Ovary (tissue), 9 donors: ENCODE measurements around the gene SPSB1. TPM values are rescaled to one million over a fixed set of nuclear protein-coding genes. Genes with fewer than 3 reads are reported as not detected.

Source experiments
- DNase-seq, 5 donors: peaks; one replicate each; pipeline ENCODE4 v3.0.0-alpha.2; 2019 to 2020
- H3K27ac ChIP-seq, 2 donors: fragments of 200-600 bp; one replicate each; pipeline versions ENCODE4 v1.5.1 to v1.8.0; 2019 to 2022
- H3K27me3 ChIP-seq: fragments of 200-600 bp; one replicate; pipeline ENCODE4 v1.8.0; 2022
- H3K36me3 ChIP-seq: fragments of 200-600 bp; sonication (generic); one replicate; pipeline ENCODE4 v1.5.1; 2019
- H3K4me1 ChIP-seq: one replicate; pipeline ENCODE4 v1.8.1; 2013; ENCODE audit warnings: mild to moderate bottlenecking, moderate library complexity; ENCODE audit not compliant: insufficient read depth
- H3K4me3 ChIP-seq: fragments of 200-600 bp; sonication (generic); one replicate; pipeline ENCODE4 v1.5.1; 2017
- H3K9me3 ChIP-seq, 2 donors: fragments of 200-600 bp in 1 of 2; sonication (generic) in 1 of 2; one replicate each; pipeline versions ENCODE4 v1.5.1 to v1.8.1; 2013 to 2019; ENCODE audit warnings: mild to moderate bottlenecking in 1 of 2, moderate library complexity in 1 of 2
- EP300 ChIP-seq: sonication (generic); formaldehyde crosslinking; IDR thresholded peaks from one replicate; pipeline ENCODE4 v1.6.1; 2017; ENCODE audit warnings: antibody characterized with exemption
- POLR2A ChIP-seq: fragments of 450-650 bp; IDR thresholded peaks from one replicate; pipeline ENCODE4 v1.6.1; 2017; ENCODE audit warnings: antibody characterized with exemption, mild to moderate bottlenecking, moderate library complexity
- WGBS, 3 donors: extraction: QIAGEN DNeasy Blood & Tissue Kit in 1 of 3; methylation state at CpG; one replicate each; pipeline versions ENCODE4 v1.1.5 to v1.1.7; 2013 to 2017; 5-methylcytosine and 5-hydroxymethylcytosine counted together
- intact Hi-C, 4 donors: fragments of 100-400 bp; cut with DNase I; formaldehyde crosslinking; loops; one replicate each; pipeline versions ENCODE4 v1.11.0 to v1.15.1; 2022 to 2023
- polyA plus RNA-seq, 2 donors: library from polyadenylated mRNA; stranded (reverse); fragments of 200-250 nt in 1 of 2; fragments of 350-450 nt in 1 of 2; fragmentation: Illumina TruSeq in 1 of 2; extraction: RNeasy Lipid Tissue Mini Kit (QIAGEN cat#74804) in 1 of 2; gene quantifications; one replicate each; pipeline ENCODE4 v1.2.3, GENCODE V29; 2013 to 2014
- total RNA-seq, 7 donors: library from RNA; depleted of rRNA in 2 of 7; stranded (reverse); fragments of >200 nt in 2 of 7; fragmentation: NEBNext Ultra II Directional in 3 of 7; extraction: Animal tissue kit (Norgen Biotek cat#: 25700) in 3 of 7; gene quantifications; one replicate each; pipeline versions ENCODE4 v1.1.0 to v1.2.4, GENCODE V29; 2016 to 2023
- TF ChIP-seq, protein P1 (sequence below), 3 donors: fragments of 450-650 bp in 2 of 3; fragments of 200-600 bp in 1 of 3; IDR thresholded peaks; one replicate each; pipeline versions ENCODE4 v1.5.1 to v1.8.0; 2016 to 2022; ENCODE audit warnings: antibody characterized with exemption in 3 of 3, mild to moderate bottlenecking in 1 of 3
- donor health status: DM: no; HTN: no; CAD: no; lungs with moderate emphysema.
- donor health status: DM: no; HTN: no; CAD: no.
- donor health status: Bipolar disorder and iron deficiency.
- donor health status: DM: yes; HTN: yes; CAD: no.
- donor health status: DM: no; HTN: no; CAD: no.
- donor health status: DM: yes; HTN: yes; CAD: no.

The SPSB1 gene
- total and polyA plus RNA-seq, 9 donors = 20.4 to 69.6 (median 34.4) TPM

DNA sequence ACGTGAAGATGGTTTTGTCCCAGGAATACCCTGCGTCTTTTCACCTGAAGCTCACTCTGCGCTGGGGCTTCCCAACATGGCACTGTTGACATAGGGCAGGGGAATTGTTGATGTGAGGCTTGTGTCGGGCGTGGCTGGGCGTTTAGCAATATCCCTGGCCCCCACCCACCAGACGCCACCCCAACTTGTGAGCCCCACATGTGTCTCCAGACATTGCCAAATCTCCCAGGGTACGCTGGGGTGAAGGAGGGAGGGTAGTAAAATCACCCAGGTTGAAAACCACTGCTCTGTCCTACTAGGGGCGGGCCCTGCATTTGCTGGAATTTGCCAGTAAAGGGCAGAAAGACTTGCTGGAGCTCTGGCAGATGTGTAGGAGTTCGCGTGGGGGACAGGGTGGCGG is 36.0 kb downstream of the SPSB1 start:
- peaks cover 40% of the 10 kb centered on the region for H3K4me1 ChIP-seq
- no peaks in the 10 kb centered on the region for H3K9me3 ChIP-seq
- H3K27me3 ChIP-seq = no peaks in the 10 kb centered on the region
- WGBS, 3 donors = 88 to 91% (median 89%) methylated on average over 12 of the region's 12 CpGs
- H3K4me3 ChIP-seq = no peak overlapping the region
- no peak for DNase-seq
- intact Hi-C loops = no loop called here
- no peak overlapping the region for H3K27ac ChIP-seq
- no peaks in the 10 kb centered on the region for H3K36me3 ChIP-seq
- TF ChIP-seq EP300 = no peak
- no peak for TF ChIP-seq POLR2A
- TF ChIP-seq, protein P1, sequence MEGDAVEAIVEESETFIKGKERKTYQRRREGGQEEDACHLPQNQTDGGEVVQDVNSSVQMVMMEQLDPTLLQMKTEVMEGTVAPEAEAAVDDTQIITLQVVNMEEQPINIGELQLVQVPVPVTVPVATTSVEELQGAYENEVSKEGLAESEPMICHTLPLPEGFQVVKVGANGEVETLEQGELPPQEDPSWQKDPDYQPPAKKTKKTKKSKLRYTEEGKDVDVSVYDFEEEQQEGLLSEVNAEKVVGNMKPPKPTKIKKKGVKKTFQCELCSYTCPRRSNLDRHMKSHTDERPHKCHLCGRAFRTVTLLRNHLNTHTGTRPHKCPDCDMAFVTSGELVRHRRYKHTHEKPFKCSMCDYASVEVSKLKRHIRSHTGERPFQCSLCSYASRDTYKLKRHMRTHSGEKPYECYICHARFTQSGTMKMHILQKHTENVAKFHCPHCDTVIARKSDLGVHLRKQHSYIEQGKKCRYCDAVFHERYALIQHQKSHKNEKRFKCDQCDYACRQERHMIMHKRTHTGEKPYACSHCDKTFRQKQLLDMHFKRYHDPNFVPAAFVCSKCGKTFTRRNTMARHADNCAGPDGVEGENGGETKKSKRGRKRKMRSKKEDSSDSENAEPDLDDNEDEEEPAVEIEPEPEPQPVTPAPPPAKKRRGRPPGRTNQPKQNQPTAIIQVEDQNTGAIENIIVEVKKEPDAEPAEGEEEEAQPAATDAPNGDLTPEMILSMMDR (IDR thresholded peaks at IDR 0.05) = no peak

DNA sequence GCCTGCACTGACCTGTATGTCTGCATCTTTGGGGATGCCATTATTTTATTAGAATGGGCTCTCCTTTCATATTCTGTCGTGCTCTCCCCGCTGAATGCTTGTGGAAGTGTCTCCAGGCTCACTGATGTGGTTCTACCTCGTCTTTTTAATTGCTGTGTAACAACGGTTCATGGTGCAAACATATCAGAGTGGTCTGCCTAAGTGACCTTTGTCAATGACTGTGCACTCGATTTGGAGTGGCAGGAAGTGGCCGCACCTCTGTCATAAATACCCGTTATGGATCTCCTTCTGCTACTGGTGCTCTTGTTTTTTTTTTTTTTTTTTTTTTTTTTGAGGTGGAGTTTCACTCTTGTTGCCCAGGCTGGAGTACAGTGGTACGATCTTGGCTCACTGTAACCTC is 38.3 kb downstream of the SPSB1 start:
- Histone ChIP-seq H3K4me1 (peaks cover 25% of the 10 kb centered on the region), H3K9me3 (no peaks in the 10 kb centered on the region), H3K36me3 (no peaks in the 10 kb centered on the region), H3K27ac (no peak overlapping the region), H3K27me3 (no peaks in the 10 kb centered on the region), H3K4me3 (no peak overlapping the region)
- WGBS, 3 donors = 87 to 88% (median 88%) methylated on average over 8 of the region's 8 CpGs
- TF ChIP-seq, protein P1 (IDR thresholded peaks at IDR 0.05) = no peak
- no peak for TF ChIP-seq POLR2A
- no peak for TF ChIP-seq EP300
- no peak for DNase-seq
- intact Hi-C loops = no loop called here

DNA sequence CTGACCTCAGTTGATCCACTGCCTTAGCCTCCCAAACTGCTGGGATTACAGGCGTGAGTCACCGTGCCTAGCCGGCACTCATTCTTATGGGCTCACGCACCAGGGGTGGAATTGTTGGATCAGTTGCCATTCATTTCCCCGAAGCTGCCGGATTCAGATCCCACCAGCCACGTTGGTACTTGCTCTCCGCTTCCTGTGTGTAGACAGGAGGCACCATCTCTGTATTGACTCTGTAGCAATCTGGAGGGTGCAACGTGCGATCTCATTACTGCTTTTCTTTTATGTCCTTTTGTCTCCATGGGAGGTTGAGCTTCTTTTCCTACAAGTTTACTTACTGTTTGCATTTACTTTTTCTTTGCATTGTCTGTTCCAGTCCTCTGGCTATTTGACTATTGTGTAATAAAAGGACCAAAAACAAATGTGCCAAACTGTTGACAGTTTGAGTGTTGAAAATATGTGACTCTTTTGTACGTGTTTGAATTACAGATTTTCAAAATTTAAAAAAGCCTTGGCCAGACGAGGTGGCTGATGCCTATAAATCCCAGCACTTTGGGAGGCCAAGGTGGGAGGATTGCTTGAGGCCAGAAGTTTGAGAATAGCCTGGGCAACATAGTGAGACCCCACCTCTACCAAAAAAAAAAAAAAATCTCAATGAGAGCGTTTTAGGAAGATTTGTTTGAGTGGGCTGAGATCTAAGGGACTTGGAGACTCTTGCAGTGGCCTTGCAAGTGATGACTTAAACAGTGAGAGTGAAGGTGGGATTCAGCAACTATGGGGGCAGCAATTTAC is 39.1 kb downstream of the SPSB1 start:
- no peak overlapping the region for H3K27ac ChIP-seq
- no peaks in the 10 kb centered on the region for H3K27me3 ChIP-seq
- no peak overlapping the region for H3K4me3 ChIP-seq
- 69 to 80% (median 77%) methylated on average over 13 of the region's 13 CpGs for whole genome bisulfite sequencing, 3 donors
- H3K4me1 ChIP-seq = peaks cover 20% of the 10 kb centered on the region
- H3K36me3 ChIP-seq = no peaks in the 10 kb centered on the region
- intact Hi-C loops = no loop called here
- no peaks in the 10 kb centered on the region for H3K9me3 ChIP-seq
- TF ChIP-seq EP300 (no peak), POLR2A (no peak)
- TF ChIP-seq, protein P1 (IDR thresholded peaks at IDR 0.05) = no peak
- no peak for DNase-seq

DNA sequence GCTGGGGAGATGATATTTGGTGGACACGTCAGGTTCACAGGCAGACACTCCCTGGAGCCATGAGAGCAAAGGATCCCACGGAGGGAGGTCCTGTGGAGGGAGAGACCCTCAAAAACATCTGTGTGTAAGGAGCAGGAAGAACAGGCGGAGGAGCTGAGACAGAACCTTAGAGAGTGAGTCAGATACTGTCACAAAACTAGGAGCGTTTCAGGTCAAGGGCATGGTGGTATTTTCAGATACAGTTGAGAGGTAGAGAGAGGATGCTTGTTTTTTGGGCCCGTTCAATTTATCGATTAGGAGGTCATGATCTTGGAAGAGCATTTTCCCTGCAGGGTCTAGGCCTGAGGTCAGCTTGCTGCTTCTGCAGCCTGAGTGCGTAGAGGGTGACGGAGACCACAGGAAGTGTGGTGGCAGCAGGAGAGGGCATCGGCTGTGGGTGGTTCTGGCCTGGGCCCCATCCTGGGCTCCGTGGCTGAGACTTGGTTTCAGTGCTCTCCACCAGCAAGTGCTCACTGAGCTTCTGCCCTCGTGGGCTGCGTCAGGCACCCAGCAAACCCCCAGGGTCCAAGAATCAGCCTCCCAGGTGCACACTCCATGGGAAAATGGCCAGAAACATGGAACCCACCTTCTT is 39.9 kb downstream of the SPSB1 start:
- Histone ChIP-seq H3K27ac (no peak overlapping the region), H3K4me1 (peaks cover 17% of the 10 kb centered on the region), H3K36me3 (no peaks in the 10 kb centered on the region), H3K9me3 (no peaks in the 10 kb centered on the region), H3K4me3 (no peak overlapping the region), H3K27me3 (no peaks in the 10 kb centered on the region)
- intact Hi-C loops = no loop called here
- DNase-seq = no peak
- WGBS, 3 donors = 53 to 62% (median 56%) methylated on average over 12 of the region's 12 CpGs
- TF ChIP-seq EP300 (no peak), POLR2A (no peak)
- TF ChIP-seq, protein P1 (IDR thresholded peaks at IDR 0.05) = no peak
